Measurements from ENCODE around the gene SCAF8. TPM values are rescaled to one million over a fixed set of nuclear protein-coding genes. Genes with fewer than 3 reads are reported as not detected.

The SCAF8 gene
- total and polyA plus RNA-seq, 2 of the 8 experiments (the other 6 are each of a cell fraction or from before 2014, with no cell fraction given), result 20.3 to 46.3 TPM

DNA sequence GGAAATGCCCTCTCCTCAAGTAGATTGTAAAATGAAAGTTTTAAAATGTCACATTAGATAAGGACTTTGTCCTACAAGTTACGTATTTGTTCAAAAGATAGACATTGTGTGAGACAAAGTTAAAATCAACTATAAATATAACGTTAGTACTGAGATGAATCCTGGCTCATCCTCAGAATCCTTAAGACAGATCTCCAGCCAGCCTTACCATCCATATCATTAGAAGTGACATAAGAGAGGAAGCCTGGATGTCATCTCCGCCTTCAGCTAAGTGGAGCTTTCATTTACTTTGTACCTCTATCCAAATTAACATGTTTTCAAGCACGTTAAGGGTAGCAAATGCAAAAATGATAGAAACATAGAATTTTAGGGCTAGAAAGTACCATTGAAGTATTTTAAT, 59.1 kb downstream of the SCAF8 start:
- H3K79me1 ChIP-seq (ENCODE audit: low read depth, low read length), result no peaks in the 10 kb centered on the region
- no peaks in the 10 kb centered on the region for H4K20me1 ChIP-seq (replicated peaks in 1 of 2; ENCODE audit: control insufficient read depth in 1 of 2, insufficient read depth in 2 of 2, low read length in 2 of 2)
- H3K36me3 ChIP-seq (ENCODE audit: control insufficient read depth in 2 of 4, insufficient read depth in 4 of 4, low read length in 3 of 4), result peaks cover 0 to 42% (median 10%) of the 10 kb centered on the region in 4 experiments; a peak in 4 of 8 replicates
- H3K18ac ChIP-seq (ENCODE audit: extremely low read depth, low read length), result no peak overlapping the region
- no peak overlapping the region for H2AFZ ChIP-seq (ENCODE audit: low read length)
- H2BK15ac ChIP-seq (ENCODE audit: low read length), result no peak overlapping the region
- no peak overlapping the region for H3K56ac ChIP-seq (replicated peaks; ENCODE audit: insufficient read length, low read depth, low read length)
- H2BK5ac ChIP-seq (ENCODE audit: low read depth, low read length), result no peak overlapping the region
- no peaks in the 10 kb centered on the region for H3K23me2 ChIP-seq (ENCODE audit: low read depth, low read length)
- no peak overlapping the region for H4K8ac ChIP-seq (ENCODE audit: extremely low read depth, insufficient read depth, low read length)
- no peak overlapping the region for H3K23ac ChIP-seq (ENCODE audit: insufficient read length)
- DNase-seq (ENCODE audit: low read depth in 1 of 2, low spot score in 2 of 2) (no peak), FAIRE-seq (no peak)
- H3K4ac ChIP-seq (replicated peaks; ENCODE audit: insufficient read length, low read depth, low read length), result no peak overlapping the region
- CTCF ChIA-PET (ENCODE audit: partially characterized antibody), result no interaction called here
- no peak overlapping the region for H4K5ac ChIP-seq (ENCODE audit: insufficient read length, low read depth, low read length)
- H2BK120ac ChIP-seq (replicated peaks; ENCODE audit: low read depth, low read length), result no peak overlapping the region
- no peak overlapping the region for H3K4me2 ChIP-seq (ENCODE audit: insufficient read depth in 1 of 2, low read depth in 2 of 2, low read length in 2 of 2)
- no peak for TF ChIP-seq EZH2 (IDR thresholded peaks at IDR 0.05; ENCODE audit: low read depth, low read length, severe bottlenecking)
- peaks cover 0 to 21% of the 10 kb centered on the region in 2 experiments; a peak in 3 of 4 replicates for H3K79me2 ChIP-seq (ENCODE audit: control insufficient read depth in 1 of 2, insufficient read depth in 2 of 2, low read length in 2 of 2)
- POLR2A ChIA-PET (ENCODE audit: partially characterized antibody), result interaction anchor here (1.0 kb wide), 1 partner anchor 10 kb away, joined by 4 read pairs; no protein-coding TSS in a partner anchor
- no peak overlapping the region for H3K27ac ChIP-seq (ENCODE audit: low read depth, low read length)
- H2BK12ac ChIP-seq (ENCODE audit: low read depth, low read length), result no peak overlapping the region
- H3K4me1 ChIP-seq (replicated peaks in 1 of 4; ENCODE audit: control insufficient read depth in 3 of 4, insufficient read depth in 4 of 4, low read length in 3 of 4), result no peaks in the 10 kb centered on the region
- H3K4me3 ChIP-seq (ENCODE audit: extremely low read depth in 1 of 4, insufficient read depth in 2 of 4, low read depth in 3 of 4, low read length in 4 of 4), result no peak overlapping the region
- H3K9ac ChIP-seq (replicated peaks in 1 of 4; ENCODE audit: extremely low read depth in 1 of 4, low read depth in 3 of 4, low read length in 3 of 4), result no peak overlapping the region
- WGBS, 2 experiments (ENCODE audit: extremely low coverage in 1 of 2, insufficient coverage in 1 of 2, insufficient read length in 1 of 2, insufficient replicate concordance in 2 of 2, low coverage in 1 of 2, low lambda C conversion rate in 2 of 2, missing lambda C conversion rate in 1 of 2), result 93% methylated on average over 4 of the region's 4 CpGs; no CpG with 5 or more reads in 1 of the 2 experiments
- H3K9me3 ChIP-seq (ENCODE audit: insufficient read depth in 2 of 2, low read depth in 1 of 2, low read length in 1 of 2), result no peaks in the 10 kb centered on the region
- H2AK5ac ChIP-seq (ENCODE audit: low read depth, low read length), result no peak overlapping the region
- no peak overlapping the region for H4K91ac ChIP-seq (replicated peaks; ENCODE audit: insufficient read length, low read length)
- no peak overlapping the region for H2BK20ac ChIP-seq (ENCODE audit: low read length)
- no peaks in the 10 kb centered on the region for H3K27me3 ChIP-seq (replicated peaks in 1 of 4; ENCODE audit: control insufficient read depth in 3 of 4, extremely low read depth in 1 of 4, insufficient read depth in 3 of 4, low read length in 3 of 4)
- no peak overlapping the region for H3K14ac ChIP-seq (ENCODE audit: insufficient read length)
